Measurements from ENCODE around the gene PHYKPL.

PHYKPL gene

DNA sequence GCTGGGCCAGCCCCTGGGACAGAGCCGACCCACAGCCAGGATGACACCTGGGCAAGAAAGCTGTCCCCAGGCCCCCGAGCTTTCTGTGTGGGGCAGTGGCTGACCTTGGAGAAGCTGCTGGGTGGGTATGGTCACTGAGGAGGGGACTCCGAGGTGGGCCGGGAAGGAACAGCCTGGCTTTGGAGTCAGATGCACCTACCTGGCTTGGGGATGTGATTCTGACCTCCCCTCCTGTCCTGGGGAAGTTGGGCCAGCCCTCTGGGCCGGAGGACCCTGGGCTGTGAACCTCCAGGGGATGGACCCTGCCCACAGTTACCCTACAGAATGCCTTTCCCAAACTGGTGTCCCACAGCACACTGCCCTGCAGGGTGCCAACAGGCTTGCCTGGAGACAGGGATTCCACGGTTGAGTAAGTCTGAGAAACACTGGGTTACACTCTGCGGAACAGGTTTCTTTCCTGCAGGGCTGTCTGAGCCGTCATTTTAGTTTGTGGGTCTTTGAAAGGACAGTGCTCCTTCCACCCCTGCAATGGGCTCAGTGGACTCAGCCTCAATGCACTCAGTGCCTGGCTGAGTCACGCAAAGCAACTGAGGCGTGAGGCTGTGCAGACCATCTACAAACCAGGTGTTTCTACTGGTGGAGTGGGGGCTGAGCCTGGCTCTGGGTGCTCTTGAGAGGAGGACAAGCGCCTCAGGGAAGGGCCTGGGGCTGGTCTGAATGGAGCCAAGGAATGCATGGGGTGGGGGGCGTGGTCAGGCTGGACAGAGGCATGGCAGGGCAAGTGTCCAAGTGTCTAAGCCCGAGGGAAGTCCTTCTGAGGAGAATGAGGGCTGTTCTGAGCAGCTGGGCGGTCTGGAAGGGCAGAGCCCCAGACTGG lies 41.3 kb upstream of the PHYKPL start:
- Histone ChIP-seq H3K4me3 (ENCODE audit: low read length) (no peak overlapping the region), H3K9me3 (ENCODE audit: insufficient read depth, low read depth, low read length) (no peaks in the 10 kb centered on the region), H3K9ac (ENCODE audit: low read depth, low read length) (no peak overlapping the region), H3K36me3 (ENCODE audit: insufficient read depth, low read length) (no peaks in the 10 kb centered on the region), H3K27ac (ENCODE audit: low read depth, low read length) (no peak overlapping the region), H3K27me3 (ENCODE audit: insufficient read depth, low read length) (no peaks in the 10 kb centered on the region), H3K4me1 (ENCODE audit: insufficient read depth, low read length) (no peaks in the 10 kb centered on the region)
- 91% methylated on average over 14 of the region's 14 CpGs for WGBS

- H3K9ac ChIP-seq (ENCODE audit: low read depth, low read length) = no peak overlapping the region
- H3K4me1 ChIP-seq (ENCODE audit: insufficient read depth, low read length) = no peaks in the 10 kb centered on the region
- H3K4me3 ChIP-seq (ENCODE audit: low read length) = no peak overlapping the region
- no peaks in the 10 kb centered on the region for H3K36me3 ChIP-seq (ENCODE audit: insufficient read depth, low read length)
- H3K9me3 ChIP-seq (ENCODE audit: insufficient read depth, low read depth, low read length) = no peaks in the 10 kb centered on the region
- H3K27me3 ChIP-seq (ENCODE audit: insufficient read depth, low read length) = no peaks in the 10 kb centered on the region
- no peak overlapping the region for H3K27ac ChIP-seq (ENCODE audit: low read depth, low read length)
- 94% methylated on average over 15 of the region's 15 CpGs for WGBS
These were observed 40.4 kb upstream of the PHYKPL start for GRCh38 chr5:178273041-178273440.

- Histone ChIP-seq H3K27me3 (ENCODE audit: insufficient read depth, low read length) (no peaks in the 10 kb centered on the region), H3K9ac (ENCODE audit: low read depth, low read length) (no peak overlapping the region), H3K4me3 (ENCODE audit: low read length) (no peak overlapping the region), H3K4me1 (ENCODE audit: insufficient read depth, low read length) (no peaks in the 10 kb centered on the region), H3K27ac (ENCODE audit: low read depth, low read length) (no peak overlapping the region), H3K9me3 (ENCODE audit: insufficient read depth, low read depth, low read length) (no peaks in the 10 kb centered on the region), H3K36me3 (ENCODE audit: insufficient read depth, low read length) (no peaks in the 10 kb centered on the region)
- WGBS = 94% methylated on average over 9 of the region's 9 CpGs
These were observed 40.0 kb upstream of the PHYKPL start for GRCh38 chr5:178272591-178272990.

DNA sequence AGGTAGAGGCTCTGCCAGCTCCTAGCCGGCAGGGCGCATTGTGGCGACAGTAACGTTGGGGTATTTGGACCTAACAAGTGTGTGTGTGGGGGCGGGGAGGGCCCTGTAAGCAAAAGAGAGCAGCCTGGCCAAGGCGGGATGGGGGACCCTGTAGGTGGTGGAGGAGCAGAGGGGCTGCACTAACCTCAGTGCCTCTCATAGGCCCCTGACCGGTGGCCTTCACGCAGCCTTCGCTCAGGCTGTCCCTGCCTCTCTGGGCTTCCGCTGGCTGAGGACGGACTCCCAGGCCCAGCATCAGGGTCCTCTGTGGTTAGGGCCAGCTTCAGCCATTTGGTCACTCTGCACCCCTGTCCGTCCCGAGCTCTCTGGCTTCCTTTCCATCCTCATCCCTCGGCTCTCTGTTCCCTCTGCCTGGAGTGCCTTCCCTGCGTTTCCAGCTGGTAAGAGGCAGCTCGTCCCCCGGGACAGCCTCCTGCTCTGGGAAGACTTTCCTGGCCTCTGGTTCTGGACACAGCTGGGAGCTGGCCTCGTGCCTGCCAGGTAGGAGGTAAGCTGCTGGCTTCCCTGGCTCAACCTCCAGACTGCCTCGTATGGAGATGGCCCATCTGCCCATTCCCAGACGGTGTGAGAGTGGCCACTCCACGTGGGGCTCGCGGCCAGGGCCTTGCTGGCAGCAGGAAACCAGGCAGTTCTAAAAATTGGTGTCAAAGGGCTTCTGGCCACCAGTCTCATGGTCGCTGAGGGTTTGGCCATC lies 39.3 kb upstream of the PHYKPL start:
- 91% methylated on average over 24 of the region's 24 CpGs for WGBS
- H3K27me3 ChIP-seq (ENCODE audit: insufficient read depth, low read length) = no peaks in the 10 kb centered on the region

DNA sequence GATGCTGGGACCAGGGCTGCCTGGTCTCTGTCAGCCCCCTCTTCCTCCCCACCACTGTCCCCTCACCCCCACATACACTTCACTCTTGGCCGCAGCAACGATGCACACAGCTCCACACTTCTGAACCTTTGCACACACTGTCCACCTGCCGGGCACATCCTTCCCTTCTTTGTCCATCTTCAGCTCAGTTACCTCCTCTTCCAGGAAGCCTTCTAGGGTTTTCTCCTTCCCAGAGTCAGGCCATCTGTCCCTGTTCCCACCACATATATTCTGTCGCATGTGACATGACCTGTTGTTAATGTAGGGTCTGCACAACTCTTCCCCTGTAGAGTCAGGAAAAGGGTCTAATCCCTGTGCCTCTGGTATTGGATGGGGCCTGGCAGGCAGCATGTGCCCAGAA lies 38.6 kb upstream of the PHYKPL start:
- Histone ChIP-seq H3K9ac (ENCODE audit: low read depth, low read length) (no peak overlapping the region), H3K9me3 (ENCODE audit: insufficient read depth, low read depth, low read length) (no peaks in the 10 kb centered on the region), H3K4me1 (ENCODE audit: insufficient read depth, low read length) (no peaks in the 10 kb centered on the region), H3K4me3 (ENCODE audit: low read length) (no peak overlapping the region), H3K36me3 (ENCODE audit: insufficient read depth, low read length) (no peaks in the 10 kb centered on the region), H3K27me3 (ENCODE audit: insufficient read depth, low read length) (no peaks in the 10 kb centered on the region), H3K27ac (ENCODE audit: low read depth, low read length) (no peak overlapping the region)
- 92% methylated on average over 4 of the region's 4 CpGs for WGBS

More for the DNA sequence above, 39.3 kb upstream of the PHYKPL start:
- no peak overlapping the region for H3K4me3 ChIP-seq (ENCODE audit: low read length)
- no peak overlapping the region for H3K9ac ChIP-seq (ENCODE audit: low read depth, low read length)
- no peaks in the 10 kb centered on the region for H3K36me3 ChIP-seq (ENCODE audit: insufficient read depth, low read length)
- no peaks in the 10 kb centered on the region for H3K4me1 ChIP-seq (ENCODE audit: insufficient read depth, low read length)
- no peak overlapping the region for H3K27ac ChIP-seq (ENCODE audit: low read depth, low read length)
- H3K9me3 ChIP-seq (ENCODE audit: insufficient read depth, low read depth, low read length) = no peaks in the 10 kb centered on the region

GRCh38 chr5:178269499-178269898 lies 36.9 kb upstream of the PHYKPL start:
- 92% methylated on average over 1 of the region's 1 CpG for WGBS
- no peak overlapping the region for H3K9ac ChIP-seq (ENCODE audit: low read depth, low read length)
- H3K4me3 ChIP-seq (ENCODE audit: low read length) = no peak overlapping the region
- no peaks in the 10 kb centered on the region for H3K4me1 ChIP-seq (ENCODE audit: insufficient read depth, low read length)
- H3K36me3 ChIP-seq (ENCODE audit: insufficient read depth, low read length) = no peaks in the 10 kb centered on the region
- H3K27me3 ChIP-seq (ENCODE audit: insufficient read depth, low read length) = no peaks in the 10 kb centered on the region
- no peak overlapping the region for H3K27ac ChIP-seq (ENCODE audit: low read depth, low read length)
- H3K9me3 ChIP-seq (ENCODE audit: insufficient read depth, low read depth, low read length) = no peaks in the 10 kb centered on the region

DNA sequence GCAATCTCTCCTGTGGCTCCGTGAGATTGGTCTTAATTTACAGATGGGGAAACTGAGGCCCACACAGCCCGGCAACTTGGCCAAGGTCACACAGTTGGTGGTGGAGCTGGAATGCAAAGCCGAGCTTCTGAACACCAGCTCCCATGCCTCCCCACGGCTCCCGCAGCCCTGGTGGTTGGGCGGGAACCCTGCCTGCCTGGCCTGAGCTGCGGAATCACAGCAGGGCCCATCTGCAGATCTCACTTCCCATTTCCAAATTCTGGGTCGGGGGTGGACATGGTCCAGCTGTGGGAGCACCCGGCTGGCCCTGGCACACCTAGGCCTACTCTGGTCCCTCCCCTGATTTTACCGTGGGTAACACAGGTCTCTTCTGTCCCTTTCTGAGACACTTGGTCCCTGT lies 35.3 kb upstream of the PHYKPL start:
- no peaks in the 10 kb centered on the region for H3K9me3 ChIP-seq (ENCODE audit: insufficient read depth, low read depth, low read length)
- H3K9ac ChIP-seq (ENCODE audit: low read depth, low read length) = no peak overlapping the region
- no peaks in the 10 kb centered on the region for H3K36me3 ChIP-seq (ENCODE audit: insufficient read depth, low read length)
- no peak overlapping the region for H3K27ac ChIP-seq (ENCODE audit: low read depth, low read length)
- no peak overlapping the region for H3K4me3 ChIP-seq (ENCODE audit: low read length)
- H3K4me1 ChIP-seq (ENCODE audit: insufficient read depth, low read length) = no peaks in the 10 kb centered on the region
- H3K27me3 ChIP-seq (ENCODE audit: insufficient read depth, low read length) = no peaks in the 10 kb centered on the region
- 89% methylated on average over 10 of the region's 10 CpGs for WGBS

DNA sequence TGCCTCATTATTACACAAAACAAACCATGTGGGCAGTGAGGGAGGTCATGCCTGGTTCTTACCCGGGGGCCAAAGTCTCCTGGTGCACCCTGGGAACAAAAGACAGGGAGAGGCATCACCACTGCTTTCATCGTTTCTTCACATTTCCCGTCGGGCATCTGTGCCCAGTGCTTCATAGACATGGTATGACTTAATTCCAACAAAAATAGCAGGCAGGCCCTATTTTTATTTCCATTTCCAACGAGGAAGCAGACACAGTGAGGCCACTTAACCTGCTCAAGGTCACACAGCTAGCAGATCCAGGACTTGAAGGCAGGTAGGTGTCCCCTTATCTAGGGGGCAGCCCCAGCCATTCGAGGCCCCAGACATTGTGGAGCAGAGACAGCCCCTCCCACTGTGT lies 34.6 kb upstream of the PHYKPL start:
- 87% methylated on average over 6 of the region's 6 CpGs for WGBS
- H3K4me1 ChIP-seq (ENCODE audit: insufficient read depth, low read length) = no peaks in the 10 kb centered on the region
- no peaks in the 10 kb centered on the region for H3K27me3 ChIP-seq (ENCODE audit: insufficient read depth, low read length)
- H3K9ac ChIP-seq (ENCODE audit: low read depth, low read length) = no peak overlapping the region
- H3K27ac ChIP-seq (ENCODE audit: low read depth, low read length) = no peak overlapping the region
- no peaks in the 10 kb centered on the region for H3K36me3 ChIP-seq (ENCODE audit: insufficient read depth, low read length)
- no peak overlapping the region for H3K4me3 ChIP-seq (ENCODE audit: low read length)
- no peaks in the 10 kb centered on the region for H3K9me3 ChIP-seq (ENCODE audit: insufficient read depth, low read depth, low read length)

- no peaks in the 10 kb centered on the region for H3K4me1 ChIP-seq (ENCODE audit: insufficient read depth, low read length)
- H3K36me3 ChIP-seq (ENCODE audit: insufficient read depth, low read length) = no peaks in the 10 kb centered on the region
- H3K27ac ChIP-seq (ENCODE audit: low read depth, low read length) = no peak overlapping the region
- no peak overlapping the region for H3K4me3 ChIP-seq (ENCODE audit: low read length)
- WGBS = 92% methylated on average over 10 of the region's 10 CpGs
- H3K9ac ChIP-seq (ENCODE audit: low read depth, low read length) = no peak overlapping the region
- no peaks in the 10 kb centered on the region for H3K27me3 ChIP-seq (ENCODE audit: insufficient read depth, low read length)
- no peaks in the 10 kb centered on the region for H3K9me3 ChIP-seq (ENCODE audit: insufficient read depth, low read depth, low read length)
These were observed 34.0 kb upstream of the PHYKPL start for GRCh38 chr5:178266581-178266980.

GRCh38 chr5:178265746-178266145 lies 33.1 kb upstream of the PHYKPL start:
- Histone ChIP-seq H3K36me3 (ENCODE audit: insufficient read depth, low read length) (no peaks in the 10 kb centered on the region), H3K9ac (ENCODE audit: low read depth, low read length) (no peak overlapping the region), H3K9me3 (ENCODE audit: insufficient read depth, low read depth, low read length) (no peaks in the 10 kb centered on the region), H3K27me3 (ENCODE audit: insufficient read depth, low read length) (no peaks in the 10 kb centered on the region), H3K4me3 (ENCODE audit: low read length) (no peak overlapping the region), H3K27ac (ENCODE audit: low read depth, low read length) (no peak overlapping the region), H3K4me1 (ENCODE audit: insufficient read depth, low read length) (no peaks in the 10 kb centered on the region)
- 98% methylated on average over 7 of the region's 7 CpGs for WGBS

DNA sequence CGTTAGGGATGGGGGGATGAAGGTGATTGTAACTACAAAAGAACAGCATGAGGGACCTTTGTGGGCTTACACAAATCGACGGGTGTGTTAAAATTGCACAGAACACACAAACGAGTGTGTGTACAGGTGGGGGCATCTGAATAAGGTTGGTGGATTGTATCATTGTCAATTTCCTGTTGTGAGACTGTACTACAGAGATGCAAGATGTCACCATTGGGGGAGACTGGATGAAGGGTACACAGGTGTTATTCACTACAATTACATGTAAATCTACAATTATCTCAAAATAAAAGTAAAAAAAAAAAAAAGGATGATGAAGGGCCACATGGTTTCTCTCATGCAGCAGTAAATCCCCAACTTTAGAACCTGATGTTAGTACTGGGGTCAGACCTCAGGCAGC lies 31.4 kb upstream of the PHYKPL start:
- Histone ChIP-seq H3K9me3 (ENCODE audit: insufficient read depth, low read depth, low read length) (no peaks in the 10 kb centered on the region), H3K9ac (ENCODE audit: low read depth, low read length) (no peak overlapping the region), H3K36me3 (ENCODE audit: insufficient read depth, low read length) (no peaks in the 10 kb centered on the region), H3K4me1 (ENCODE audit: insufficient read depth, low read length) (no peaks in the 10 kb centered on the region), H3K4me3 (ENCODE audit: low read length) (no peak overlapping the region), H3K27ac (ENCODE audit: low read depth, low read length) (no peak overlapping the region), H3K27me3 (ENCODE audit: insufficient read depth, low read length) (no peaks in the 10 kb centered on the region)
- WGBS = 91% methylated on average over 4 of the region's 4 CpGs

All from HUES64 (cell line).